GM19467 (cell line): ENCODE data around the gene ALPI.

Experiments
- ATAC-seq: cut with Tn5 transposase; IDR thresholded peaks from one replicate; pipeline ENCODE4 v1.9.1; 2021; ENCODE audit warnings: mild to moderate bottlenecking, moderate library complexity; ENCODE audit not compliant: unreplicated experiment

ALPI gene

DNA sequence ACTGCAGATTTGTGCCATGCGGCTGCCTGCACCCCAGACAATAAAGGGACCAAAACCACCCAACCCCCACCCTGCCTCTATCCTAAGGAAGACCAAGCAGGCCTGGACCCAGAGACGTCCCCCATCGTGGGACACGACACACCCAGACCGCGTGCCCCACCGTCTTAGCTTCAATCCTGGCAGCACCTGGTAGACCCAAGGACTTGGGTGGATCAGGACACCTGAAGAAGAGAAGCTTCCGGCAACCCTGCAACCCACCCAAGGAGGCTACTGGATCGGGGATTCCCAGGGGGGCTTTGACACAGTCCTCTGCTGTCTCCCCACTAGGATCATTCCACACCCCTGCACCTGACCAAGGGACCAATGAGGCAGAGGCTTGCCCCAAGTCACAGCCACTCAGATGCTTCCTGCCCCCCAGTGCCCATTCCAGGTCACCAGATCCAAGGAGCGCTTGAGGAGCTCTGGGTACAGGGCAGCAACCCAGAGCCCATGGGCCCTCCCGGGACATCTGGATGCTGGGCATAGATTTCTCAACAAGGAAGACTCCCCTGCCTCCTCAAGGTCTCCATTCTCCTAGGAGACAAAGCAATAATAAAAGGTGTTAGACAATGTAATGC is 3.6 kb downstream of the ALPI start:
- ATAC-seq = no peak

DNA sequence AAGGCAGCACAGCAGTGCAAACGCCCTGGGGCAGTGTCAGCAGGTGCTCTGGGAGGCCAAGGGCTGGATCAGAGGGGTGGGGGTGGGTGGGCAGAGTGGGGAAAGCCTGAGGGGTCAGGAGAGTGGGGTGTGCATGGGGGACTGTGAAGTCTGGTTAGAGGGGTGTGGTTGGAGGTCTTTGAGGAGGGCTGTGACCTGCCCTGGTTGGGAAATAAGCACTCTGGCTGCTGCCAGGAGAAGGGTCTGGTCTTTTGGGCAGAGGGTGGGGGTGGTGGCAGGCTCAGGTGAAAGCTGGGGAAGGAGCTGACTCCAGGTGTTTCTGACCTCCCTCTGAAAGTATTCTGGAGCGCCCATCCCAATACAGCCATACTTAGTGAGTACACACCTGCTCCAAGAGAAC is 4.2 kb downstream of the ALPI start:
- no peak for ATAC-seq

GRCh38 chr2:232463701-232464543 is 8.0 kb downstream of the ALPI start:
- no peak for ATAC-seq

GRCh38 chr2:232464544-232464885 is 8.6 kb downstream of the ALPI start:
- ATAC-seq = no peak

GRCh38 chr2:232465061-232465460 is 9.1 kb downstream of the ALPI start:
- no peak for ATAC-seq

GRCh38 chr2:232466221-232466620 is 10.3 kb downstream of the ALPI start:
- ATAC-seq = no peak

DNA sequence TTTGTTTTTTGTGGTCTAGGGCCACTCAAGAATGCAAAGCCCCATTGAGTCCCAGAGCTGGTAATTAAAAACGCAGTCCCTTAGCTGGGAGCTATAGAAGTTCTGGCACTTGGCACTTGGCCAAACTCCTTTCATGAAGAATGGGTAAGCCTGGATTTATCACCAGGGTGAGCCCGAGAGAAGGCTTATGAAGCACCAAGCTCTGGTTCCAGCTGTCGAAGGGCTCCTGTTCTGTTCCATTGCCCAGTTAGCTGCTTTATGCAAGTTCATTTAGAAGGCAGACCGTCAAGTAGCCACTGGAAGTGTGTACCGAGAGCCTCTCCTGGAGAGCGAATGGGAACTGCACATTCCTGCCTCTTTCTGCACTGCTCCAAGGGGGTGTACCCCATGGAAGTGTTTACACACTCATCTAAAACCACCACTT is 17.5 kb downstream of the ALPI start:
- ATAC-seq = no peak

- no peak for ATAC-seq
Measured at GRCh38 chr2:232476045-232476444, 20.1 kb downstream of the ALPI start.

GRCh38 chr2:232476791-232477190 is 20.8 kb downstream of the ALPI start:
- ATAC-seq = no peak

DNA sequence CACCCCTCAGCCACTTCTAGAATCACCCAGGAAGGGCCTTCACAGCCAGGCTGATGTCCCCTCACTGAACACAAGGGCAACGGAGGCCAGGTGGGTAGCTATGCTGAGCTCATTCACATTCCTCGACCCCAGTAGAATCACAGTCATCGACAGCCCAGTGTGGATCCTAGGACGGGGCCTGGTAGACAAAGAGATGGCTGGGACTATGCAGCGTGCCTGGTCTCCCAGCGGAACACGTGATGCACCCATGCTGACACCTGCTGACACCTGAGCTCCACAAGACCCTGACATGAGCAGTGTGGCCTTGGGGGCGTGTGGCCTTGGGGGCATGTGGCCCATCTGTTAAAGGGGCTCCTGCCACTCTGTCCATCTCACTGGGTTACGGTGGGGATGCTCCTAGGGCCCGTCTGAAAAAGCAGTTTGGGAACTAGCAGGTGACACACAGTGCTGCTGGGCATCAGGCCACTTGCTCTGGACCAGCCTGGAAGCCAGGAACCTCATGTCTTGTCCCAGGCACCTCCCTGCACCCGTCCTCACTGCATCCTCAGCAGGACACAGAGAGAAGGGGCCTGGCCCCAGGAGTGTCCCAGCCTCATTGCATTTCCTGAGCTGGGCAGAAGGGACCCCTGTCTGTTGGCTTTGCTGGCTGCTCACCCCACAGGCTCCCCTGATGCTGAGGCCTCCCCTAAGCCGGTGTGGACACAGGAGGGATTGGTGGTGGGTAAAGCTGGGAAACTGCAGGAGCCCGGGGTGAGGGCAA is 22.0 kb downstream of the ALPI start:
- ATAC-seq = no peak

GRCh38 chr2:232478571-232479340 is 22.8 kb downstream of the ALPI start:
- no peak for ATAC-seq

DNA sequence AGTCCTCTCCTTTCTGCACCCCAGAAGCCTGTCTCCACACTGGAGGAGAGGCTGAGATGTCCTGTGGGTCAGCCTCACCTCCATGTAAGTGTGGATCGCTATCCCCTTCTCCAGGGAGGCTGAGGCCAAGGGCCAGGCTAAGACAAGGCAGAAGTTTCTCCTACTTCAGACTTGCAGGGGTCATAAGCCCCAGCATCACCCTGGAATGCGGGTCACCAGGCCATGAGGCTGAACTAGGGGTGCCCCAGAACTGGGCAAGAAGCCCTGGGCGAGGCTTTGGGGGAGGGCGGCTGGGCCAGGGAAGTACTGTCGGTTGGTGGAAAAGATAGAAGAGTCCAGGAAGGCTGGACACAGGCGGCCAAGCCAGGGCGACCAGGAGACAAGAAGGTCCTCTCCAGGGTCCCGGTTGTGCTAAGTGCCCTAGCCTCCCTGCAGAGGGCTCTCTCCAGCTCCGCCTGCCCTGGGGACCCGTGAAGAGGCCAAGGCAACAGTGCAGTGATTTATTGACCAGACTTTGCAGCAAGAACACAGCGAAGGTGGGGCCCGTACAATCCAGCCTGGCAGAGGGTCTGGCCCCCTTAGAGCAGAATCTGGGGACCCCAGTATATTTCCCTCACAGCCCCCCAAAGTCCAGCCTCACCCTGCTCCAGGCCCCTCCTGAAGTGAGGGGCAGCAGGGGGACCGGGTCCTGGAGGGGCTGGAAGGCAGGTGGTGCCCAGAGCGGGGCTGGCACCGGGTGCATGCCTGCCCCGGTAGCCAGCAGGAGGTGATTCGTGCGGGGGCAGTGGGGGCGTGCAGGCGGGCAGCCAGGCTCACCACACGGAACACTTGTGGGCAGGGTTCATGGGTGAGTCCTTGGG is 23.6 kb downstream of the ALPI start:
- ATAC-seq = no peak

DNA sequence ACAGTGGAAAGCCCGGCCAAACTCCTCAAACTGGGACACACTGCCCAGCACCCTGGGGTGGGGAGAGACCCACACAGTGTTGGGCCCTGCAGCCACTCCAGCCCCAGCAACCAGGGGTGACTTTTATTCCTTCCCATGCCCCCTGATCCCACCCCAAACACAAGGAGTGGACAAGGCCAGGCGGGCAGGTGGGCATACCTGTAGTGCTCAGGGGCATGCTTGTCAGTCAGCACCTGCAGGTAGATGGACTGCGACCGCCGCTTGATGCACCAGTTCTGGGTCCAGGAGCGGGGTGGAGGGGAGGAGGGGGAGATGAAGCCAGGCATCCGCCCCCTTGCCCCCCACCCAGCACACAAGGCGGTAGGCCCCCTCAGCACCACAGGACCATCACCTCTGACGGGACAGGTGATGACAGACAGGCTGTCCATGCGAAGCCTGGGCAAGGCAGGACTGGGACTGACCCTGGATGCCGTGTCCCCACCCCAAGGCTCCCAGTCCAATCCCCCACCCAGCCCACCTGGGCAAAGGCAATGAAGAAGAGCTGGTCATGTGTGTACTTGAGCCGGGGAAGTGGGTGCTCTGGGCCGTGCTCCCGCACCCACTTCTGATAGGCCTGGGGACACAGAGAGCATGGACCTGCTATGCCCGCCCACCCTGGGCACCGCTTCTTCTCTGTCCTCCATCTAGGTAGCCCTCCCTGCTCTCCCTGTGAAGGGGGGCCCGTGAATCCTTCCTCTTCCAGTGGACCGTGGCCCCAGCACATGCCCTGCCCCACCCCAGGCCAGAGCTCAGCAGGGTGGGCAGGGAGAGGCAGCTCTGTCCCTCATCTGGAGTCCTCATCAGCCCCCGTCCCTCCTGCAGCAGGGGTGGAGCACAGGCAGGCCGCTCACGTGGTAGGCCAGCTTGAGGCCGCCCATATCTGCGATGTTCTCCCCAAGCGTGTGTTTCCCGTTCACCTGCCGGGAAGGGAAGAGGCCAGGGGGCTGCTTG is 24.5 kb downstream of the ALPI start:
- no peak for ATAC-seq

GRCh38 chr2:232481322-232482140 is 25.6 kb downstream of the ALPI start:
- no peak for ATAC-seq

- ATAC-seq = no peak
Measured at GRCh38 chr2:232482301-232483238, 26.6 kb downstream of the ALPI start.

- ATAC-seq = no peak
Measured at GRCh38 chr2:232483311-232483922, 27.5 kb downstream of the ALPI start.
